ENCODE measurements around the gene MRPL51. TPM values are rescaled to one million over a fixed set of nuclear protein-coding genes. Genes with fewer than 3 reads are reported as not detected.

MRPL51 gene
- total and polyA plus RNA-seq, 9 of the 15 experiments (the other 6 are each of a cell fraction or from before 2014, with no cell fraction given): 127 to 727 (median 208) TPM

DNA sequence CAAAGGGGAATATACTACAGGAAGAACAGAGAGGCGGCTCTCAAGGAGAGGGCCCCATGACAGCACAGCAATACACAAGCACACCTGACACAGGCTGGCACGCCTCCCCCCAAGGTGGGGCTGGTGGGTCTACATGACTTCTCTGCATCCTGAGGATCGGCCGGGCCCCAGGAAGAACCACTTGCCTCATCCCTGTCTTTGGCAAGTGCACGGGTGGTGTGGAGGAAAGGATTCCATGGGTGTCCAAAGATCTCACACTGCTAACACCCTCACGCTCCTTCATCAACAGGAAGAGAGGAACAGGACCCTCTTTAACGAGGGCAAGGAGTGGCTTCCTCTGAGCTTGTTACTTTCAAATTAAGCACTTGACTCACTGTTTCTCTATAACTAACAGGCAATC is 29.8 kb downstream of the MRPL51 start (continued):
- TF ChIP-seq CHD2 (IDR thresholded peaks at IDR 0.05; ENCODE audit: low read depth, low read length): no peak
- TF ChIP-seq KDM5B (IDR thresholded peaks at IDR 0.05; ENCODE audit: insufficient replicate concordance, low read depth, low read length): no peak
- no peak for TF ChIP-seq ZNF780A (CRISPR knock-in tag; IDR thresholded peaks at IDR 0.05)
- TF ChIP-seq CBX8 (IDR thresholded peaks at IDR 0.05; ENCODE audit: borderline replicate concordance, extremely low read depth, low read depth, low read length, poor library complexity, severe bottlenecking): no peak
- no peak for TF ChIP-seq ZNF766 (CRISPR knock-in tag; conservative IDR thresholded peaks at IDR 0.05)
- no peak for TF ChIP-seq NFRKB (IDR thresholded peaks at IDR 0.05; ENCODE audit: low read depth)
- no peak for TF ChIP-seq ZNF696 (CRISPR knock-in tag; conservative IDR thresholded peaks at IDR 0.05)
- TF ChIP-seq ZNF57 (CRISPR knock-in tag; IDR thresholded peaks at IDR 0.05): no peak
- TF ChIP-seq CREBBP (IDR thresholded peaks at IDR 0.05; ENCODE audit: low read depth, low read length): no peak

- intact Hi-C loops (cut with micrococcal nuclease): no loop called here
- FAIRE-seq (no peak), DNase-seq (ENCODE audit: extremely low read depth in 1 of 4, low spot score in 3 of 4) (no peak), ATAC-seq (no peak)
- H4K20me1 ChIP-seq (replicated peaks; ENCODE audit: control insufficient read depth, insufficient read depth, low read length): no peaks in the 10 kb centered on the region
- H3K4me3 ChIP-seq: no peak overlapping the region
- no peaks in the 10 kb centered on the region for H3K9me3 ChIP-seq (replicated peaks; ENCODE audit: control insufficient read depth, insufficient read depth, low read depth, low read length)
- H3K79me2 ChIP-seq (ENCODE audit: control insufficient read depth, insufficient read depth, low read length): no peaks in the 10 kb centered on the region
- POLR2A ChIA-PET: interaction anchor here (0.9 to 2.4 kb wide), 4 partner anchors 8 to 38 kb away, joined by 3 to 12 read pairs (median 3); partner anchors contain the start of gene VAMP1
- H3K9ac ChIP-seq (ENCODE audit: insufficient read depth in 1 of 2, low read depth in 2 of 2, low read length in 2 of 2): no peak overlapping the region; a peak in 1 of 4 replicates
- no TSS peak for BruUV-seq (replicated peaks)
- no peaks in the 10 kb centered on the region; a peak in 1 of 5 replicates for H3K4me1 ChIP-seq (replicated peaks in 1 of 2; ENCODE audit: control insufficient read depth in 2 of 2, insufficient read depth in 2 of 2, low read length in 2 of 2)
- H3K27ac ChIP-seq (ENCODE audit: extremely low read depth, low read depth, low read length): no peak overlapping the region
- no peak overlapping the region for H3K4me2 ChIP-seq (ENCODE audit: insufficient read depth, low read length)
- whole genome bisulfite sequencing (ENCODE audit: insufficient coverage, low coverage, missing lambda C conversion rate): 65% methylated on average over 9 of the region's 14 CpGs
- TF ChIP-seq ZNF551 (CRISPR knock-in tag; IDR thresholded peaks at IDR 0.05) (no peak), NR2C2 (CRISPR knock-in tag; IDR thresholded peaks at IDR 0.05) (no peak), NR2C2 (tag; IDR thresholded peaks at IDR 0.05) (no peak), CBX2 (IDR thresholded peaks at IDR 0.05; ENCODE audit: insufficient read depth, low read length, poor library complexity, severe bottlenecking) (no peak)
- in situ Hi-C loops (cut with MboI): loop anchor here (5.0 to 25.0 kb wide), 2 partner anchors 40 to 400 kb away; no protein-coding TSS in a partner anchor
- H2AFZ ChIP-seq (ENCODE audit: low read depth, low read length): no peak overlapping the region
- H3K9me1 ChIP-seq (ENCODE audit: control insufficient read depth, insufficient read depth, low read length): no peaks in the 10 kb centered on the region
- H3K36me3 ChIP-seq (ENCODE audit: control insufficient read depth, insufficient read depth, low read length): peaks cover 14% of the 10 kb centered on the region; the same call in 2 of the 3 replicates
- no peaks in the 10 kb centered on the region for H3K27me3 ChIP-seq (ENCODE audit: control insufficient read depth in 2 of 2, insufficient read depth in 2 of 2, low read length in 2 of 2)
- CTCF ChIA-PET (ENCODE audit: low intra/inter-chr PET ratio): no interaction called here
These were observed 30.6 kb downstream of the MRPL51 start for GRCh38 chr12:6462234-6462995.
